Activated naive CD8-positive, alpha-beta T cell treated with anti-CD3 and anti-CD28 coated beads, Interleukin-2, amount 10 ng/mL, durations not matched to agents 7 days and 5 days (primary cell): ENCODE data around the gene MAN1B1. TPM values are rescaled to one million over a fixed set of nuclear protein-coding genes. Genes with fewer than 3 reads are reported as not detected.

Source experiments
- ATAC-seq: fragments of 150-1000 bp; cut with Tn5 transposase; one replicate; pipeline ENCODE4 v1.10.0; 2021; ENCODE audit warnings: low read depth, moderate library complexity
- POLR2A ChIA-PET: fragments of 350-600 bp; sonication (Branson Sonifier 250); formaldehyde crosslinking; loops from one replicate; lab custom pipeline; 2021; ENCODE audit warnings: antibody characterized with exemption; lab: Charles Lee
- DNase-seq: peaks from one replicate; pipeline ENCODE4 v3.0.0; 2021
- H3K27ac Mint-ChIP-seq: one replicate; pipeline ENCODE4 v1.8.0; 2022; ENCODE audit warnings: mild to moderate bottlenecking, mixed read lengths
- H3K27me3 Mint-ChIP-seq: one replicate; pipeline ENCODE4 v1.8.0; 2022; ENCODE audit warnings: mild to moderate bottlenecking, moderate library complexity, mixed read lengths
- H3K36me3 Mint-ChIP-seq: one replicate; pipeline ENCODE4 v1.8.0; 2021; ENCODE audit warnings: mild to moderate bottlenecking, mixed read lengths
- H3K4me1 Mint-ChIP-seq: one replicate; pipeline ENCODE4 v1.8.0; 2021; ENCODE audit warnings: mixed read lengths
- H3K4me3 Mint-ChIP-seq: one replicate; pipeline ENCODE4 v1.8.0; 2022; ENCODE audit warnings: mild to moderate bottlenecking, moderate library complexity, mixed read lengths
- H3K9me3 Mint-ChIP-seq: one replicate; pipeline ENCODE4 v1.8.0; 2021; ENCODE audit warnings: mixed read lengths
- total RNA-seq, 2 experiments: library from RNA; stranded (reverse); gene quantifications; one replicate each; pipeline ENCODE4 v1.2.3, GENCODE V29; 2021

The MAN1B1 gene
- total RNA-seq, result 10 to 100 TPM; 63.2 to 63.9 TPM

DNA sequence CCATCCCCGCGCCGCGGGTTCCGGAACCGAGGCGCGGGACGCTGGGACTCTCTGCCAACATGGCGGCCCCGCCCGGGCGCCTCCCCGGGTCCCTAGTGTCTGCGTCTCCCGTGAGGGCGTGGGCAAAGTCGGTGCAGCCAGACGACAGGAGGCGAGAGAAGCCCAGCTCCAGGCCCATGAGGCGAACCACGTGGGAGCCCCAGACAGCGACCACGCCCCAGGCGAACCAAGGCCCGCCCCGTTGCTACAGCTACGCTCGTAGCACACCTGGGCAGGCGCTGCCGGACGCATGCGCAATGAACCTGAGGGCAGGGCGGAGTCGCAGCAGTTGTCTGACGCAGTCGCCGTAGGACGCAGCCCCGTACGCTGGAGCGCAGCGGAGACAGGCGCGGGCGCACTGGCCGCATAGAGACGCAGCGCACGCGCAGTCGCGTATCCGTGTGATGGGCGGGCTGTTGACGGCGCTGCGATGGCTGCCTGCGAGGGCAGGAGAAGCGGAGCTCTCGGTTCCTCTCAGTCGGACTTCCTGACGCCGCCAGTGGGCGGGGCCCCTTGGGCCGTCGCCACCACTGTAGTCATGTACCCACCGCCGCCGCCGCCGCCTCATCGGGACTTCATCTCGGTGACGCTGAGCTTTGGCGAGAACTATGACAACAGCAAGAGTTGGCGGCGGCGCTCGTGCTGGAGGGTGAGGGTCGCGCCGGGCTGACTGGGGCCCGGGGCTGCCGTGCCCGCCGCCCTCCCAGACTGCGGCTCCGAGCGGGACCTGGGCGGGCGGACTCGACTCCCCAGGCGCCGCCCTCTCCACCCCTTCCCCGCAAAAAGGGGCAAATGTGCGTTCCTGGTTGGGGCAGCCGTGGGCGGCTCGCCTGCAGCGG is at the start of gene MAN1B1:
Gene MAN1B1 (plus strand): TSS at position 455 of the 878 bp plus-strand sequence. CDS start 15 bp downstream, at position 470.
- peak; percentile 89 for ATAC-seq
- Mint-ChIP-seq H3K36me3 (peaks cover 12% of the 10 kb centered on the region), H3K27ac (peak within 1 kb of the TSS; percentile 93), H3K9me3 (no peaks in the 10 kb centered on the region), H3K4me3 (peak within 1 kb of the TSS; percentile 92), H3K4me1 (peaks cover 23% of the 10 kb centered on the region), H3K27me3 (no peaks in the 10 kb centered on the region)
- DNase-seq, result peak; percentile 99
- POLR2A ChIA-PET, result interaction anchor here (0.7 to 5.4 kb wide), 21 partner anchors 9 to 286 kb away, joined by 3 to 75 read pairs (median 5); partner anchors contain the start of genes CLIC3, CYSRT1, DPP7 and NELFB

GRCh38 chr9:137037035-137037434 is 49.8 kb upstream of the MAN1B1 start:
- POLR2A ChIA-PET, result interaction anchor here (0.6 to 1.3 kb wide), 3 partner anchors 9 to 89 kb away, joined by 3 to 4 read pairs (median 3); no protein-coding TSS in a partner anchor
- no peak for ATAC-seq

DNA sequence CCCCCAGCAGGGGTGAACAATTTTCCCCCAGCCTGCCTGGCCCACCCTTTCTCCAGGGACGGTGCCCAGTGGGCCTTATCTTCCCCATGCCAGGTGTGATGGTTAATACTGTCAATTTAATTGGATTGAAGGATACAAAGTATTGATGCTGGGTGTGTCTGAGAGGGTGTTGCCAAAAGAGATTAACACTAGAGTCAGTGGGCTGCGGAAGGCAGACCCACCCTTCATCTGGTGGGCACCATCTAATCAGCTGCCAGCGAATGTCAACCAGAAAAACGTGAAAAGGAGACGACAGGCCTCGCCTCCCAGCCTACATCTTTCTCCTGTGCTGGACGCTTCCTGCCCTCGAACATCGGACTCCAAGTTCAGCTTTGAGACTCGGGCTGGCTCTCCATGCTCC is 49.3 kb upstream of the MAN1B1 start:
- H3K9me3 Mint-ChIP-seq, result no peaks in the 10 kb centered on the region
- H3K4me1 Mint-ChIP-seq, result peaks cover 8% of the 10 kb centered on the region
- H3K36me3 Mint-ChIP-seq, result no peaks in the 10 kb centered on the region

More at GRCh38 chr9:137037035-137037434, 49.8 kb upstream of the MAN1B1 start:
- Mint-ChIP-seq H3K4me1 (peaks cover 9% of the 10 kb centered on the region), H3K4me3 (no peak overlapping the region), H3K9me3 (no peaks in the 10 kb centered on the region), H3K36me3 (no peaks in the 10 kb centered on the region), H3K27me3 (no peaks in the 10 kb centered on the region), H3K27ac (no peak overlapping the region)
- DNase-seq, result no peak

DNA sequence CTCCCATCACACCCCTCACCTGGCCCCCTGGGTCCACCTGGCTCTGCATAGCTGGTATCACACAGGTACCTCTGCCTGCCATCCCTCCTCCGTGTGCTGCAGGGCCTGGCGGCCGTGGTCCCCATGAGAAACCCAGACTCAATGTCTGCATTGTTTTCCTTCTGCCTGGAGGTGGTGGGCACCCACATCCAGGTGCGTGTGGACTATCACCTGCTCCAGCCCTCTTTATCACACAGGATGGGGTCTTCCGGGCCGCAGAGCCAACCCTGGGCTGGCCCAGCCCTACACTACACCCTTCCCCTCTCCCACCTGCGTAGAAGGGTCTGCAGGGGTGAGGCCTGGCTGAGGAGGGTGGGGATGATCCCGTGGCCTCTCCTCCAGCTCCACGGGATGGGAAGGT is 47.9 kb upstream of the MAN1B1 start:
- peaks cover 5% of the 10 kb centered on the region for H3K4me1 Mint-ChIP-seq
- H3K27ac Mint-ChIP-seq, result no peak overlapping the region
- H3K36me3 Mint-ChIP-seq, result no peaks in the 10 kb centered on the region
- POLR2A ChIA-PET, result interaction anchor here (1.0 kb wide), 1 partner anchor 10 kb away, joined by 3 read pairs; no protein-coding TSS in a partner anchor
- no peaks in the 10 kb centered on the region for H3K9me3 Mint-ChIP-seq
- no peak overlapping the region for H3K4me3 Mint-ChIP-seq
- ATAC-seq, result no peak
- no peak for DNase-seq
- peaks cover 1% of the 10 kb centered on the region for H3K27me3 Mint-ChIP-seq

More for the DNA sequence above, 49.3 kb upstream of the MAN1B1 start:
- no peak for DNase-seq
- no peak overlapping the region for H3K4me3 Mint-ChIP-seq
- no peaks in the 10 kb centered on the region for H3K27me3 Mint-ChIP-seq
- POLR2A ChIA-PET, result interaction anchor here (1.3 kb wide), 1 partner anchor 21 kb away, joined by 3 read pairs; no protein-coding TSS in a partner anchor
- no peak for ATAC-seq
- no peak overlapping the region for H3K27ac Mint-ChIP-seq

DNA sequence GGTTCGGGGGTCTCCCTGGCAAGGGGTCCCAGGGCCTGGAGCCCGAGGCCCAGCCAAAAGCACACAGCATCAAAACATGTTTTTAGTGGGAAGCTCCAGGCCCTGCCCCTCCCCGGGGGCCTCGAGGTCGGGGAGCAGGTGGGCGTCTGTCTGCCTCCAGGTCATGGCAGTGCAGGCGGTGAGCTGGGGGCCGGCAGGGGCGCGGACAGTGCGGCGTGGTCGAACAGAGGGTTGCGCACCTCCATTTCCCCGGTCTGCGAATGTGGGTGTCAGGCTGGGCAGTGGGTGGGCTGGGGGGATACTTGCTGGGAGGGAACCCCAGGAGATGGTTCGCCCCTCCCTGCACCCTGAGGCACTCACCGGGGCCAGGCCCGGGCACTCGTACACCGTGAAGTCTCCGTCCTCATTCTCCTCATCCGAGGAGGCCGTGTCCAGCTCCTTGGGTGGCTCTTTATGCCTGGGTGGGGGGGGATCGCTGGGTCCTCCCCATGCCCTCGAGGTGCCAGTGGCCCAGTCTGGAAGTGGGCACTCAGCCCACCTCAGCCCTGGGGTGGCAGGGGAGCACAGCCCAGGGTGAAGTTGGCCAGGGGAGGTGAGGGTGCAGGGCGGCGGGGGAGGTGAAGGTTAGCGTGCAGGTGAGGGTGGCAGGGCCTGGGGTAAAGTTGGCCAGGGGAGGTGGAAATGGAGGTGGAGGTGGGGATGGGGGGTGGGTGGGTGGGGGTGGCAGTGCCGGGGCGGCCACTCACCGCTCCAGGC is 47.0 kb upstream of the MAN1B1 start:
- POLR2A ChIA-PET, result no interaction called here
- Mint-ChIP-seq H3K4me1 (peaks cover 6% of the 10 kb centered on the region), H3K36me3 (no peaks in the 10 kb centered on the region), H3K4me3 (no peak overlapping the region), H3K9me3 (no peaks in the 10 kb centered on the region), H3K27ac (no peak overlapping the region), H3K27me3 (peaks cover 3% of the 10 kb centered on the region)
- DNase-seq, result no peak
- ATAC-seq, result no peak

GRCh38 chr9:137040568-137040967 is 46.2 kb upstream of the MAN1B1 start:
- Mint-ChIP-seq H3K4me3 (no peak overlapping the region), H3K9me3 (no peaks in the 10 kb centered on the region), H3K27ac (no peak overlapping the region), H3K27me3 (peaks cover 7% of the 10 kb centered on the region), H3K4me1 (peaks cover 8% of the 10 kb centered on the region), H3K36me3 (no peaks in the 10 kb centered on the region)
- no peak for ATAC-seq
- no peak for DNase-seq
- POLR2A ChIA-PET, result no interaction called here

DNA sequence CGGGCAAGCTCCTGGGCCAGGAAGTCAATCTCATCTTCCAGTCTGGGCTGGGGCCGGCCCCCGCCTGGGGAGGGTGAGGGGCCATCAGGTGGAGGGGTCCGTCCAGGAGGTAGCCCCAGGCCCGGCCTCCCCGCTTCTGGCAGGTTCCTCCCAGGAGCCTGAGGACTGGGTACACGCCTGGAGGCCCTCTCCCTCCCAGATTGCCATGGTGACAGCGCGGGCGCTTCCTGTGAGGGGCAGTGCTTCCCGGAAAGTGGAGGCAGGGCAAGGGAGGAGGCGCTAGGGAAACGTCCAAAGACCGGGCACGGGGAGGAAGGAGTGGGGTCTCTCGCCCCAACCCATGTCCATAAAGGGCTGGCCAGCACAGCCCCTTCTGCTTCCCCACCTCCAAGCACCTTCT is 45.7 kb upstream of the MAN1B1 start:
- Mint-ChIP-seq H3K4me3 (no peak overlapping the region), H3K9me3 (no peaks in the 10 kb centered on the region)

GRCh38 chr9:137042751-137043727 is 43.7 kb upstream of the MAN1B1 start:
- POLR2A ChIA-PET, result no interaction called here
- H3K36me3 Mint-ChIP-seq, result no peaks in the 10 kb centered on the region
- peaks cover 16% of the 10 kb centered on the region for H3K27me3 Mint-ChIP-seq
- H3K9me3 Mint-ChIP-seq, result no peaks in the 10 kb centered on the region
- H3K4me3 Mint-ChIP-seq, result no peak overlapping the region
- H3K4me1 Mint-ChIP-seq, result peaks cover 8% of the 10 kb centered on the region
- ATAC-seq (no peak), DNase-seq (no peak)
- H3K27ac Mint-ChIP-seq, result no peak overlapping the region

More for the DNA sequence above, 45.7 kb upstream of the MAN1B1 start:
- no peak for ATAC-seq
- POLR2A ChIA-PET, result no interaction called here
- Mint-ChIP-seq H3K4me1 (peaks cover 8% of the 10 kb centered on the region), H3K36me3 (no peaks in the 10 kb centered on the region), H3K27ac (no peak overlapping the region), H3K27me3 (peaks cover 7% of the 10 kb centered on the region)
- DNase-seq, result no peak

GRCh38 chr9:137044037-137044436 is 42.7 kb upstream of the MAN1B1 start:
- no peaks in the 10 kb centered on the region for H3K36me3 Mint-ChIP-seq
- peaks cover 20% of the 10 kb centered on the region for H3K27me3 Mint-ChIP-seq
- H3K9me3 Mint-ChIP-seq, result no peaks in the 10 kb centered on the region
- no peak overlapping the region for H3K27ac Mint-ChIP-seq
- ATAC-seq (no peak), DNase-seq (no peak)
- no peak overlapping the region for H3K4me3 Mint-ChIP-seq
- H3K4me1 Mint-ChIP-seq, result peaks cover 8% of the 10 kb centered on the region
- POLR2A ChIA-PET, result interaction anchor here (1.0 kb wide), 1 partner anchor 26 kb away, joined by 3 read pairs; the partner anchor contains the start of gene SAPCD2

GRCh38 chr9:137044502-137045177 is 42.1 kb upstream of the MAN1B1 start:
- H3K4me3 Mint-ChIP-seq, result peak overlapping the region; percentile 71
- peaks cover 10% of the 10 kb centered on the region for H3K4me1 Mint-ChIP-seq
- no peak overlapping the region for H3K27ac Mint-ChIP-seq
- ATAC-seq, result no peak
- H3K9me3 Mint-ChIP-seq, result no peaks in the 10 kb centered on the region
- peak; percentile 48 for DNase-seq
- H3K36me3 Mint-ChIP-seq, result no peaks in the 10 kb centered on the region
- POLR2A ChIA-PET, result interaction anchor here (0.6 to 1.0 kb wide), 2 partner anchors 26 to 79 kb away, joined by 3 to 4 read pairs; partner anchors contain the start of gene SAPCD2
- peaks cover 24% of the 10 kb centered on the region for H3K27me3 Mint-ChIP-seq

DNA sequence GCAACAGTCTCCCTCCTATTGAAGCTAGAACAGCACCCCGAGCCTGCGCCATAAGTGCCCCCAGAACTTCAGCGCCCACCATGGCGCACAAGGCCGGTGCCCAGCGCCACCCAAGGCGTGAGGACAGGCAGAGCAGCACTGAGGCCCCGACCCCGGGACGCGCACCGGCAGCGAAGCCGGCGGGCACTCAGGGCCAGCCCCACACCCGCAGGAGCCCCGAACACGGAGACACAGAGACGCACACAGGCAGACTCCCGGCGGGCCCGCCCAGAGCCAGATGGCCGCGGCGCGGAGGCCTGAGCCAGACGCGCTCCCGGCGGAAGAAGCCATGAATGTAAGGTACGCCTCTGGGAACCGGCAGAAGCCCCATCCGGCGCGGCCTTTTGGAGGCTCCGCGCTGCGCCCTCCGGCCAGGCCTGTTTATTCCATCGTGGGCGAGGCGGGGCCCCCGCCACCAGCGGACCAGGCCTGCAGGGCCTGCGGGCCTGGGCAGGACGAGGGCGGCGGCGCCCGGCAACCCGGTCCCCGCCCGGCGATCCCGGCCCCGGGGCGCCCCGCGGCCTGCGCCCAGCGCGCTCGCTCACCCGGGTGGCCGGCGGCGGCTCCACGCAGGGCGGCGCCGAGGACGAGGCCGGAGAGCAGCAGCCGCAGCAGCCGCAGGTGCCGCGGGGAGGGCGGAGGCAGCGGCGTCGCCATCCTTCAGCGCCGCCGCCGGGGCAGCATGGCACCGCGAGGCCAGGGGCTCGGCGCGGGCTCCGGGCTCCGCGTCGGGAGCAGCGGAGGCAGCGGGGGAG is 41.3 kb upstream of the MAN1B1 start:
- H3K4me1 Mint-ChIP-seq, result peaks cover 10% of the 10 kb centered on the region
- peak overlapping the region; percentile 71 for H3K4me3 Mint-ChIP-seq
- POLR2A ChIA-PET, result interaction anchor here (0.6 to 1.4 kb wide), 3 partner anchors 19 to 80 kb away, joined by 3 to 5 read pairs (median 4); partner anchors contain the start of gene SAPCD2
- peak; percentile 23 for ATAC-seq
- H3K9me3 Mint-ChIP-seq, result no peaks in the 10 kb centered on the region
- no peak overlapping the region for H3K27ac Mint-ChIP-seq
- DNase-seq, result no peak
- no peaks in the 10 kb centered on the region for H3K36me3 Mint-ChIP-seq
- H3K27me3 Mint-ChIP-seq, result peaks cover 31% of the 10 kb centered on the region
